Activated CD8-positive, alpha-beta memory T cell treated with anti-CD3 and anti-CD28 coated beads, Interleukin-2, amount 50 U/mL, for 1 hour (primary cell): ENCODE data around the gene CACNB4.
"Not testable (repeated sequence)": the region's sequence is repeated elsewhere in the genome, so short reads cannot be mapped to it uniquely, and the experiment has no call there.

ENCODE experiments used
- DNase-seq: peaks from one replicate; pipeline ENCODE4 v3.0.0-alpha.2; 2020; ENCODE audit errors: extremely low read depth

The CACNB4 gene

DNA sequence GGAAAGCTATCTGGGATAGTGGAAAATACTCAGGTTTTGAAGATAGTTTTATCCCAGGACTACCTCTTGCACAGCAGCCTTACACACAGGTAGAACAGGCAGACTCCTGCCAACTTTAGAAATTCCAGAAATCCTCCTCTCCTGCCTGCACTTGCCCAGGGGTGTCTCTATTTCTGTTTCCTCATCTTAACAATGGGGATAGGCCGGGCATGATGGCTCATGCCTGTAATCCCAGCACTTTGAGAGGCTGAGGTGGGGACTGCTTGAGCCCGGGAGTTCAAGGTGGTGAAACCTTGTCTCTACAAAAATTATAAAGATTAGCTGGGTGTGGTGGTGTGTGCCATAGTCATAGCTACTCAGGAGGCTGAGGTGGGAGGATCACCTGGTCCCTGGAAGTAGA lies 153.7 kb downstream of the CACNB4 start:
- no peak for DNase-seq

DNA sequence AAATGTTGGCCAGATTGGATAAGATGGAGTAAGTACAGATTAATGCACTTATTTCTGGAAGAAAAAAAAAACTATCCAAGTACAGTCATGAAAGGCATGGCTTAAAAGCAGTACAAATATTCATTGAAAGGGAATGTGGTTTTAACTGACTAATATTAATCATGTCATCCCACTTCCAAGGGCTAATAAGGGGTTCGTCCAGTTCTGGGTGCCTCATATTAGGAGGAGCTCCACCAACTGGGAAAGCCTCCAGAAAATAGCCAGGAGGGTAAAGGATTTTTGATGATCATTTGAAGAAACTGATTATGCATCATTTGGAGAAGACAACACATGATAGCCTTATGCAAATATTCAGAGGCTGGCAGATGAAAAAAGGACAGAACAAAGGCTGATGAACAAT lies 155.4 kb downstream of the CACNB4 start:
- DNase-seq, result no peak

DNA sequence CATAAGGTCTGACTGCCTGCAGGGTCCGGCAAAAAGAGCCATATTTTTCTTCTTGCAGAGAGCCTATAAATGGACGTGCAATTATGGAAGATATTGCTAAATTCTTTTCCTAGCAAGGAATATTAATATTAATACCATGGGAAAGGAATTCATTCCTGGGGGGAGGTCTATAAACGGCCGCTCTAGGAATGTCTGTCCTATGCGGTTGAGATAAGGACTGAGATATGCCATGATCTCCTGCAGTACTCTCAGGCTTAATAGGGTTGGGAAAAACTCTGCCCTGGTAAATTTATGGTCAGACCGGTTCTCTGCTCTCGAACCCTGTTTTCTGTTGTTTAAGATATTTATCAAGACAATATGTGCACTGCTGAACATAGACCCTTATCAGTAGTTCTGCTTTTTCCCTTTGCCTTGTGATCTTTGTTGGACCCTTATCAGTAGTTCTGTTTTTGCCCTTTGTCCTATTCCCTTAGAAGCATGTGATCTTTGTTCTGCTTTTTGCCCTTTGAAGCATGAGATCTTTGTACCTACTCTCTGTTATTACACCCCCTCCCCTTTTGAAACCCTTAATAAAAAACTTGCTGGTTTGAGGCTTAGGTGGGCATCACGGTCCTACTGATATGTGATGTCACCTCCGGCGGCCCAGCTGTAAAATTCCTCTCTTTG lies 156.2 kb downstream of the CACNB4 start:
- DNase-seq, result not testable (repeated sequence)

DNA sequence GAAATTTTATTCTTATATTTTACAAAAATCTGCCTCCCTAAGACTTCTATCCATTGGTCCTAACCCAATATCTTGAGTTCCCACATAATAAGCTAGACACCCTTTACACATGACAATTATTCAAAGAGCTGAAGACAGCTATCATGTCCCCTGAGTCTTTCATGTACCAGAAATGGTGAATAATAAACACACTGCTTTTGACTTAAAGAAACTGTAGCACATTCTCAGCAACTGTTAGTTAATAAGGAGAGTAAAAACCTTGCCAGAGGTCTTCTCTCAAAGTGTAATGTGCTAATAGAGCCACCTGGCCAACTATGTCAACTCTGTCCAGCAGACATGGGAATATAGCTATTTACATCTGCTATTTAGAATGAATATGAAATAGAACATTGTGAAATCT lies 160.9 kb downstream of the CACNB4 start:
- no peak for DNase-seq

DNA sequence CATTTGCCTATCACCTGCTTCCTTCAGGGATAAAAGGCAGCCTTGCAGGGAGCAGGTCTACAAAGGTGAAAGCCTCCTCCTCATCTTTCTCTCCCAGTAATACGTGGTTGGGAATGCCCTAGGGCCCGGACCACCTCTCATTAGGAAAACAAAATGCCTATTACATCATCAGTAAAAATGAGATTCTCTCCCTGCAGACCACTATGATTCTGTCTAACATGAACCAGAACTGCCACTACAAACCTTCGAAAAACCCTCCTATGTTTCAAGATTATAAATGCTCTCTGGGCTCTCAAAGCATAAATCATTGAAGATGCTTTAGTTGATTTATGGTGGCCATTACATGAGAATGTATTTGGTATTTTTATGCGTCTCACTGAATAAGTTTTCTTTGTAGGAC lies 162.2 kb downstream of the CACNB4 start:
- no peak for DNase-seq

DNA sequence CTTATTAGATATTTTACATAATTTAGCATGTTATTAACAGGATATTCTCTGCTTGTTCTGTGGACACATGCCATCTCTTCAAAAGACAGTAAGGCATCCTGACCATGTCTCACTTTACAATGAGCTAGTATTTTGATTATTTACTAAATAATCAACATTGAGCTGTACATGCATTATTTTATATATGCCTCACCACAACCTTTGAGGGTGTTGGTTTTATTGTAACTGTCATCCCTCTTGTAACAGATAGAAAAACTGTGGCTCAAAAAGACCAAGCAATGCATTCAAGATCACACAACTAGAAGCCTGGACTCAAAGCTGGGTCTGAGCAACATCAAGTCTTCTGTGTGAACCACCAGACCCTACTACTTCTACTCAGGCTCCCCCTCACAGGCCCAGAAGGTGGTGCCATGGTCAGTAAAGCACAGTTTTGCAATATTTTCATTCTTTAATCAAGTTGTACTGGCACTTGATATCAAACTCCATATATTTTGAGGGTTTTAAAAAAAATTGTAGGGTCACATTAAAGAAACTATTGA lies 165.5 kb downstream of the CACNB4 start:
- DNase-seq, result no peak

DNA sequence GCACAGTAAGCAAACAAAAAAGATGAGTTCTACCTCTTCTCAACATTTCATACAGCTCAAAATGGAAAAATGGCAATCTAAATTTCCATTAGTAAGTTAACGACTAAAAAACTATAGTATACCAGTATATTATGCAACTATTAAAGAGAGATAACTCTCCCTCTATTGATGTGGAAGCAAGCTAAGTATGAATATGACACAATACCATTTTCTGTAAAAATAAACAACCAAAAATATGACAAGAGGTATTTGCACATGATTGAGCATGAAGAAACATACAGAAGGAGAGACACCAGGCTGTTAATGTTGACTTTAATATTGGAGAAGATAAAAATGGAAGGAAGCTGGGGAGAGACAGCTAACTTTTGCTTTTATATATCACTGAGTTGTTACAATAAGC lies 167.1 kb downstream of the CACNB4 start:
- no peak for DNase-seq

DNA sequence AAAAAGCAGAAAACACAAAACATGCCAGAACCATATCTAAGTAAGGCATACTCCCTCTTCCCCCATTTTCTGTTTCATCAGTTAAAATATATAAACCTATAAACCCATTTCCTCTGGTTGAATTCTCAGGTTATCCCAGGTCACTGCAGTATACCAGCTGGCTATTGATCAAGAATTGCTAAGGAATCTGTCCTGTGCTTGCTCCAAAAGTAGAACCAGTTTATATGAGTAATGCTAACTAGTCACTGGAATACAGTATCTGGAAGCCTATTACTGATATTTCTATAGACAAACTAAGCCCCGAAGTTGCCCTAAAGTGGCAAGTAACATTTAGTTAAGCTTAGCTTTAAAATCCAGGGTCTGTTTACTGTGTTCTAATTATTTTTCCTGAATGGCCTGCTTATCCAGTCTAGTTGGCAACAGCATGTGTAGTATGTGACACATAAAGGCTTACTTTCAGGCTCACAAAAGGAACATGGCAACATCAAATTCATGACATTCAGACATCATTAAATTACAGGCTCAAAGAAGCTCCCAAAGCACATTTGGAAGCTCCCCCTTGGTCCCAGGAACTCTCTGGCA lies 167.7 kb downstream of the CACNB4 start:
- no peak for DNase-seq

DNA sequence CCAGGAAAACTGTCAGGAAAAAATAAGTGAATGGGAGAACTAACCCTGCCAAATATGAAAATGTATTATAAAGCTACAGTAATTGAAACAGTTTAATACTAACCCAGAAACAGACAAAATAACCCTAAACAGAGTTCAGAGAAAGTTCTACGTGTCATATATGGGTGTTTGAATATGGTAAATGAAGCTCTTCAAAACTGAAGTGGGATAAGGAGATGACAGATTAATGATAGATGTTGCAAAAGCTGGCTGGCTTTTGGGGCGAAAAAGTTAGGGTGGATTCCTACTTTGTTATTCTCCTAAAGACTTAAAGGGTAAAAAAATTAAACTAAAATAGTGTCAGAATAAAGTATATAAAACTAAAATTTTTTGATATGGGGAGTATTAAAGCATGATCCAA lies 168.8 kb downstream of the CACNB4 start:
- no peak for DNase-seq

DNA sequence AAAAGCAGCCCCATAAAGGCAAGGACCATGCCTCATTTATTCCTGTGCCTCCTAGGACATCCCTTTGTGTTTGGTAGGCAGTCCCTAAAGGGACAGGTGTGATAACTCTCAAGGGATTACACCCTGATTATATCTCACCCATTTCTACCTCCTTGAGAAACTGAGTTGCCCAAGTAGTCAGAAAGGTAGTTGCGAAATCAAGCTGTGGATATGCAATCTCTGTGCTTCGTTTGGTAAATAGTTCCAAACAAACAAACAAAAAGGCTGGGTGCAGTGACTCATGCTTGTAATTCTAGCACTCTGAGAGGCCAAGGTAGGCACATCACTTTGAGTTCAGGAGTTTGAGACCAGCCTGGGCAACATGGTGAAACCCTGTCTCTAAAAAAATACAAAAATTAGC lies 170.5 kb downstream of the CACNB4 start:
- DNase-seq, result no peak

DNA sequence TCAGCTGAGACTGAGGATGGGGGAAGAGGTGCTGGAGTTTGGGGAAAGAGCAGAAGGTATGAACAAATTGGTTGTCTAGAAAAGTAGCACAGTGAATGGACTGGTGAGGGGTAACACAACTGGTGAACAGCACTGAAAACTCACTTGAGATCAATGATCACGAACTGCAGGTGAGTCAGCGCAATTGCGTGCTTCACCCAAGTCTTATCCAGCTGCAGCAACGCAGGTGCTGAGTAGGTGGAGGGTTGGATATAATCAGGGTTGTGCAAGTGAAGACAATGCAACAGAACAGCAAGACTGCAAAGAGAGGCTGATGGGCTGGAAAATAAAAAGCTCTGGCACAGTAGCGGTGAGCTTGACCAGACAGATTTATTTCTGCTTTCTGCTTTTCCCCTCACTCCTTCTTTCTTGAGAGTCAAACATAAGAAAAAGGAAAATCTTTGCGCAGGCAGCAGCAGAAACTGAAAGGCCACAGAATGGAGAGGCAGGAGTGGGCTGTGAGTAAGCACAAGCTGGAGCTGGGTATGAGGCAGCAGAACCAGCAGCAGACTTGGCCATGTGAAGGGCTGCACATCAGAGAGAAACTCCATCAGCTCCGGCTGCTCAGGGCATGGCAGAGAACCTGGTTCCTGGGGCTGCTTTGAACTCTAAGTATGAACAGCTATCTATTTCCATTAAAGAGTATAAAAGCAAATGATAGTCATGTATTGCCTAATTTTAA lies 171.2 kb downstream of the CACNB4 start:
- no peak for DNase-seq

DNA sequence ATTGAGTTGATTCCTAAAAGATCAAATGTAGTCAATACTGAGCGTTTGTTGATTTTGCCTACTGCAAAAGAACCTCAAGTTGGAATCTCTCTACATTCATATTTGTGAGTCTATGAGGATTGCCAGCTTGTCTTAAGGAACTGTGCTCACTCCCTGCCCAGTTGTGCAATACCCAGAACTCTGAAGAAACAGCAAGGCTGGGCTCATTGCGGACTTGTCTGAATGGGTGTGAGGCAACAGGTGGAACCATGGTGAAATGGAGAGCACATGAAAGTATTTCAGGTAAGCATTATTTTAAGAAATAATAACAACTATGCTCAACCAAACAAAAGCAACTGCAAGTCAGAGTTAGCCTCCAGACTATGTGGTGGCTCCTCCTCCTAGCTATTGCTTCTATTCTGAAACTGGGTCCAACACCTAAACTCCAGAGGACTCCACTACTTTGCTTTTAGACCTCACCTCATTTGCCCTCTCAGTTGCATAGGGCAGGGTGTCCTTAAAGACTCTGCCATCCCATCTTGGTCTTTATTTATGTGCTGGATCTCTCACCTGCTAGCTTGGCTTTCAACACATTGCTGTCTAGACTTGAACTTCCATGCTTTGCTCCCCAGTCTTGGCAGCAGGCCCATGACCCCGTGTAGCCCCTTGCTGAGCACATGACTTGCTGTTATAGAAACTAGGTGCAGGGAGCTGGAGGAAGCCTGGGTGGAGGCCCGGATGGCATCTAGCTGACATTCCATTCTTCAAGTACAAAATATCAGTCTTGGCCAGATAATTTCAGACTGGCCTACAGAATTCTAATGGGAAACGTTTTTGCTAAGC lies 175.8 kb downstream of the CACNB4 start:
- no peak for DNase-seq

DNA sequence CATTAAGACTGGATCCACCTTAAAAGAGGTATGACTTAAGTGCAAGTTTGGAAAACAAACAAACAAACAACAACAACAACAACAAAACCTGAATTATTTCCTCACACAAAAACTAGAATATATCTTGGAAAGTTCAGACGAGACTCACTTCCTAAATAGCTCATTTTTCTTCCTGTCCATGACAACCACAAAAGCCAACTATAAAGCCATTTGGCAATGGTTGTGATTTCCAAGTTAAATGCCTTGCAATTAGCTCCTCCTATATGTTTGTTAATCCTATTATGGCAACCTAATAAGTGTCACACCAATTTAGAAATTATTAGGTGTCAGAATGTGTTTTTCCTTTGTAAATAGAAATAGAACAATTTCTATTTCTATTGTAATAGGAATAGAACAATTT lies 179.1 kb downstream of the CACNB4 start:
- no peak for DNase-seq

DNA sequence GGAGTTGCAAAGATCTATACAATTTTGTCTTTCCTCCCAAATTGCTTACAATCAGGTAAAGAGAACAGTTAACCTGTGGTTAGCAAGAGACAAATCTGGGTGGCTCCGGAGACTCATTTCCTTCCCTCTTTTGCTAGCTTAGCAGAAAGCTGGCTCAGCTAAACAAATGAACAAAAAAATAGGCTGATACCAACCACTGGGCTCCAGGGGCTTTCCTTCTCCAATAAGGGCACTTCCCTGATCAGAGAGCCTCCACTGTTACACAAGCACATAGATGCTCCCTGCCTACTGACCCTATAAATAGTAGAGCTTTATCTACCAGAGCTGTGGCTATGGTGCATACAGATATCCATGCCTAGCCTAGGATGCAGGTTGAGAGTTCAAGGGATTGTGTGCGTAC lies 180.5 kb downstream of the CACNB4 start:
- no peak for DNase-seq

DNA sequence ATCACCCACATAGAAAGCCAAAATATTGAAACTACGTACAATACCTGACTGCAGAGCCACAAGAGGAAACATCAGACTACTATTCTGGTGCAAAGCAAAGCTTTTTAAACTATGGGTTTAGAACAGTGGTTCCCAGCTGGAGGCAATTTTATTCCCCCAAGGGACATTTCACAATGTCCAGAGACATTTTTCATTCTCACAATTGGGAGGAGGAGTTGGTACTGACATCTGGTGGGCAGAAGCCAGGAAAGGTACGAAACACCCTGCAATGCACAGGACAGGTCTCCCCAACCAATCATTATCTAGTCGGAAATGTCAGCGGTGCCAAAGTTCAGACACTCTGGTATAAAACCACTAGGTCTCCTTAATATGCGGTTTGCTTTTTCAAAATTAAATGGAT lies 182.2 kb downstream of the CACNB4 start:
- no peak for DNase-seq

DNA sequence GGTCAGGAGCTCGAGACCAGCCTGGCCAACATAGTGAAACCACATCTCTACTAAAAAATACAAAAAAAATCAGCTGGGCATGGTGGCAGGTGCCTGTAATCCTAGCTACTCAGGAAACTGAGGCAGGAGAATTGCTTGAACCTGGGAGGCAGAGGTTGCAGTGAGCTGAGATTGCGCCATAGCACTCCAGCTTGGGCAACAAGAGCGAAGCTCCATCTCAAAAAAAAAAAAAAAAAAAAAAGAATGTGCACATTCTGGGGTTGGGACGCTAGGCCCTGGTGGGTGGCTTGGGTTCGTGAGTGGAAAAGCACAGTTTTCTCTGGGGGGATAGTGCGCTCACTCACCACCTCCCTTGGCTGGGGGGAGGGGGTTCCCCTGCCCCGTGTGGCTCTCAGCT lies 183.2 kb downstream of the CACNB4 start:
- DNase-seq, result not testable (repeated sequence)

DNA sequence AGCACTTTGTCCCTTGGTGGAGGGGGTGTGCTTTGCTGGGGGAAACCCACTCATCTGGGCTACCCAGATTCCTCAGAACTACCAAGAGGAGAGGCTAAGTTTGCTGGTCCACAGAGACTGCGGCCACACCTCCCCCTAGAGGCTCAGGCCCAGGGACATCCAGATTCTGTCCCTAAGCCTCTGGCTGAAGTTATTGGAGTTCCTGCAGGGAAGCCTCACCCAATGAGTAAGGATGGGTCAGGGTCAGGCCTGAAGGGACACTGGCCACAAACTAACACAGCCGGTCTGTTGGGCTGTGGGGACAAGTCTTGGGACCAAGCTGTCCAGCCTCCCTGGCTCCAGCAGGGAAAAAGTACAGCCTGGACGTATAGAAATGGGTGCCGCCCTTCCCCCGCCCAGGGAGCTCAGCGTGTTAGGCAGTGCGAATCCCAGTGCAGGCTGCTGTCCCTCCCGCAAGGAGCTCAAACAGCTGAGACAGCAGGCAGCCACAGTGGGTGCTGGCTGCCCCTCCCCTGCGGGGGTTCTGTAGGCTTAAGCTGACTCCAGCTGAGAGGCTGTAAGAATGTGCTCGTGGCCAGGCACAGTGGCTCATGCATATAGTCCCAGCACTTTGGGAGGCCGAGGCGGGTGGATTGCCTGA lies 183.7 kb downstream of the CACNB4 start:
- no peak for DNase-seq

DNA sequence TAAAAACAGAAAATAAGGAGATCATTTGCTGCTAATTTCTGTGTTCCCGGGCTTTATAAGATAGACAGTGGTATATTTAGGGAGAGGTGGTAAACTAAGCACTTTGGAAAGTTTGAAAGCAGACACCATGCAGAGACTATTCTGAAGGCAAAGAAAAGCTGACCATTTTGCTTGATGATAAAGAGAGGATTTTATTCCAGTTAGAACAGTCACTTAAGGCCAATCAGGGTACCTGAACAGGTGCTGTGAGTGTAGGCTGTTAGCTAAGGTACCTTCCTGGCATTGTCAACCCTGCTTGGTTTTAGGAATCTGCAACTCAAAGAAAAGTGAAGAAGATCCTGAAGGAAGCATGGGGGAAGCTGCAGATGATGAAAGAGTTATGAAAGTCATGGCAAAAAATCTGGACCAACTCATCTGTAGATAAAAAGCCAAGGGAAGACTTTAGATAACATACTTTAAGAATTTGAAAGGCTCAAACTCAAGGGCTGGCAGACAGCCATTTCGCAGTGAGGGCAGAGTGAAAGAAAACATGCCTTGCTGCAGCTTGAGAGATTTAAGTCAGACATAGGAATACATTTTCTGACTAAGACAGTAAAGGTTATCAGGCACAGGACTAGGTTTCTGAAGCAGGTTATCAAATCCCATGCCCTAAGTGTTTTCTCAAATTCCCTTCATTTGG lies 190.5 kb downstream of the CACNB4 start:
- no peak for DNase-seq

DNA sequence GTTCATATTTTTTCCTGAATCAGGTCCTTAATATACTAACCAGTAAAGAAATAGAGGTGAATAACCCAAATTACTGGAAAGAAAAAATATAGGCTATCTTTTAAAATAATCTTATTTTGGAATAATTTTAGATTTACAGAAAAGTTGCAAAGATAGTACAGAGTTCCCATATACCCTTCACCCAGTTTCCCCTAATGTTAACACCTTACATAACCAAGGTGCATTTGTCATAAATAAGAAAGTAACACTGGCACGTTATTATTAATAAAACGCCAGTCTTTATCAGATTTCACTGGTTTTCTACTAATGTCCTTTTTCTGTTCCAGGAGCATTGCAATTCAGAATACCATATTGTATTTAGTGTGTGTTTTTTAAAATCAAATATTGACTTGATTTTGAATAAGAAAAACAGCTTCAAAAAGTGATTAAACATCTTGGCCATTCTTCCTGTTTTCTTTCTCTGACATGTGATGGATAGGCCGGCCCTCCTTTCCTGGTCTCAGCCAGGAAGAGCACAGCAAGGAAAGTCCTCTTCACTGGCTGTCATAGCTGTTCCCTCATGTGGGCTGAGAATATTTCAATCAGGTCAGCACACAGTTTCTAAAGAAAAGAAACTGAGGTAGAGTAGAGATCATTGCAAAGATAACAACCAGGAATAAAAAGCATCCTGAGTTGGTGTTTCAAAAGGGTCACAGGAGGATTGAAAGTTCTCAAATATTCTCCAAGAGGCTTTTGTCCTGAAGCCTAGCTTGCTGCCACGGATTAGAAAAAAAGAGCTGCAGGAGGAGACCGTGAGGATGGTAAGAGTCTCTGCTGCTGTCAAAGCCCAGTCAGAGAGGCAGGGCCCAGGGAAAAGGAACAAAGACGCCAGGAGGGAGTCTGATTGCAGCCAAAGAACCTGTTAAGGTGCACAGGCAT lies 191.3 kb downstream of the CACNB4 start:
- DNase-seq, result no peak

DNA sequence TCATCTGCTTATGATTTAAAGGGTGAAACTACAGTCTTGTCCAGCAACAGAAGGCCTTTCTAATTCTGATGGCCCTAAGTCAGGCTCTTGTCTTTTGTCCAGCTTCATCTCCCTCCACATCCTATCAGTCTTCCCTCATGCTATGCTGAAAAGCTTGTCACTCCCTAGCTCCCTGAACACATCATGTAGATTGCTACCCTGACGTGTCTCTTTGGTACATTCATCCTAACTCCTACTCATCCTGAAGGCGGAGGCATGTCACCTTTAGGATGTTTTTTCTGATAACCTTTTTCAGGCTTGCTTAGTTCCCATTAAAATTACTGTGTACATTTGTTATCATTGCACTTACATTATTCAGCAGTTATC lies 192.2 kb downstream of the CACNB4 start:
- DNase-seq, result no peak
